NCI-H1092 treated with DMSO at 0.1 percent for 48 hours (cell line): ENCODE results near the gene OGA.

Source experiments
- DNase-seq: peaks from one replicate; lab custom pipeline; 2025; lab: John Stamatoyannopoulos, UW

The OGA gene

DNA sequence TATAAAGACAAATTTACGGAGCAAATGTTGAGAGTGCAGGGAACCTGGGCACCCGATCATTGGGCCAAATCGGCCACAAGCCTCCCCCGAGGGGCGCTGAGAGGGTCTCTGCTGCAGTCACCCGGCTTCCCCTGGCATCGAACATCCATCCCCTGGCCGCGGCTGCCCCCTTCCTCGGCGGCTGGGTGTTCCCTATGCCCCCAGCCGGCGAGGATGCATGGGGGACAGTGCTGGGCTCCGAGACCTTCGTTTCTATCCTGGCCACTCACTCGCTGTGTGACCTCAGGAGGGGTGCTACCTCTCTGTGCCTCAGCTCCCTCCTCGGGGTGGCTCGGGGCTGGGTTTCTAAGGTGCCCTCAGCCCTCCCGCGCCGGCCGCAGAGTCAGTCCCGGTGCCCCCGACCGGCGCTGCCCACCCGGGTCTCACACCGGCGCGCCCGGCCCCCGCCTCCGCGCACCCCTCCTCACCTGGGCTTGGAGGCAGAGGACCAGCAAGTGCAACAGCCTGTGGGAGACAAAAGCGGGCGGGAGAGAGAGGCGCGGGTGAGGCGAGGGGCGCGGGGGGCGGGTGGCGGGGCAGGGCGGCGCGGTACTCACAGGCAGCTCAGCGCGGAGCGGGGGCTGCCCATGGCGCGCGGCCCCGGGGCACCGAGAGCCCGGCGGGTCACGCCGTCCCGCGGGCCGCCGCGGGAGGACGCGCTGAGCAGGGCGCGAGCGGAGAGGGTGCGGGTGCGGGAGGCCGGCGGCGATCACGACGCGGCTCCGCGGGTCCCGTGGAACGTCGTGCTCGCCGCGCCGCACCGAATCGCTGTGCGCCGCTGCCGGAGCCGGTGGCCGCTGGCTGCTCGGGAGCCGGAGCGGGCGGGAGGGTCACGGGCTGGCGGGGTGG, 42.7 kb downstream of the OGA start, which contains the start of gene FGF8:
FGF8 (minus strand) TSS at position 842 of the 888 bp plus-strand sequence; CDS start at position 628, 214 bp downstream.
- DNase-seq, result no peak

GRCh38 chr10:101774589-101775272, 43.5 kb downstream of the OGA start:
- DNase-seq, result no peak

DNA sequence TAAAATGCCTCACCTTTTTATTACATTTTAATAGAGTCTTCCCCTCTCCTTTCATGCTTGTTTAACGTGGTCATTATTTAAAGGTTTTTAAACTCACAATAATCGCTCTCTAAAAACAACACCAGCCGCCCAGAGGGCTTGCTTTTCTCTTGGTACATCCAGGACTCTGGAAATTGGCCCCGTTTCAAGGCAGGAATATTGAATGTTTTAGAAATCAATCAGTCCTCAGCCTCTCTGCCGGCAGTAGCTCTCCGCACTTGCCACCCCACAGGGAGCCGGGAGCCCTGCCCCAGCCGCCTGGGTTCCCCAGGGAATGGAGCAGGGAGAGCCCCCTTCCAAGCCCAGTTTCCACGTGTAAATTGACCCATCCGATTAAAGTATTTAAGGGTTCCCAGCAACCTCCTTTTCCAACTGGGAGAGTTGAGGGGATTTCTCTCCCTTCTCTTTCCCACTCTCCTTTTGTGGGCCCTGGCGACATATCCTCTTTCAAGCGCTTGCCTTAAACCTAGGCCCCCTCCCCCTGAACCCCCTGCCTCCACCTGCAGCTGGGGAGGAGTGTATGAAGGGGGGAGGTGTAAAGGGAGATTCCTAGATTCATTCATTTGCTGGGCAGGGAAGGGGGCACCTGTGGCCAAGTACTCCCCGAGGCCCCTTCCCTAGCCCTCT, 44.2 kb downstream of the OGA start:
- no peak for DNase-seq

DNA sequence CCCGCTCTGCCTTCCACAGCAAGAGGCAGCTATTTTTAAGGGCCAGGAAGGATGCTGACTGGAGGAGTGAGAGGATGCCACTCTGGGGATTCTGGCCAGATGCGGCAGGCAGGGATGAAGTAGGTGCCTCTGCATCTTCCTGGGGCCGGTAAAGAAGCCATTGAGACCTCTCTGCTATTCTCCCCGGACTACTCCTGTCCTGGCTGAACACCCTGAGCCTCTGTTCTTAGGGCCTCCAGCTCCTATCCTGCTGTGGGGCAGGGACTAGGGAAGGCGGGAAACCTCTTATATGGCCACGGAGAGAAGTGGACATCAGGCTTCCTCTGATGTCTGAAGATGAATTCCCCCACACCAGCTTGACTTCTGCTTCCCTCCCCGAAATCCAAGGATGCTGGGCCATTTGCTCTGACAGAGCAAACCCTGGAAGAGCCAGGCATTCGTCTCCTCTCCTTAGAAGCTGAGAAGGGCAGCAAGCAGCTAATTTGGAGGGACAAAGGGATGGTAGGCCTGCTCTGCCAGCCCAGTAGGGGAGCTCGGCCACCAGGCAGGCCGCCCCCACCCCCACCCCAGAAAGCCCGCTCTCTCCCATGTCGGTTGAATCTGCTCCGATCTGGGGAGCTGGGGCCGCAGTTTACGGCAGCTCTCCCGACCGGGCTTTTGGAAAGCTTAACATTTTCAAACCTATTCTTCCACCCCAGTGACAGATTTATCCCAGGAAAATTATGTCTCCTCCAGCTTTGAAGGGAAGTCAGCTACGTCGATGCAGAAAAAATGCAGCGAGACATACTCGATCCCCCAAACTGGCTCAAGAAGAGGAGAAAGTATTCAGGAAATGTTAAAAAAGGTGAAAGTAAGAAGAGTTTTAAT, 45.1 kb downstream of the OGA start:
- DNase-seq, result no peak

- DNase-seq, result no peak
Measured at GRCh38 chr10:101772017-101772894, 46.0 kb downstream of the OGA start.

DNA sequence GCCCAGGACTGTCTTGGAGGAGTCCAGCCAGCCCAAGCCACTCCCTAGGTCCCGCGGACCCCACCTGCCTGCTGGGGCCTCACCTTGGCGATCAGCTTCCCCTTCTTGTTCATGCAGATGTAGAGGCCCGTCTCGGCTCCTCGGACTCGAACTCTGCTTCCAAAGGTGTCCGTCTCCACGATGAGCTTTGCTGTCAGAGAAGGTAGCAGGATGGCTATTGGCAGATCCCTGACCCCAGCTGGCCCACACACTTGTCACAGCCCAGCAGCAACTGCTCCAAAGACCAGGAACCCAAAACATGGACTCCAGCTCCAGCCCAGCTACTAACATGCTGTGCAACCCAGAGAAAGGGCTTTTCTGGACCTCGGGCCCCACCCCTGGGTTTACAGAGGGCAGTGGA, 46.9 kb downstream of the OGA start:
- DNase-seq, result no peak

- DNase-seq, result no peak
Measured at GRCh38 chr10:101770331-101771215, 47.7 kb downstream of the OGA start.

DNA sequence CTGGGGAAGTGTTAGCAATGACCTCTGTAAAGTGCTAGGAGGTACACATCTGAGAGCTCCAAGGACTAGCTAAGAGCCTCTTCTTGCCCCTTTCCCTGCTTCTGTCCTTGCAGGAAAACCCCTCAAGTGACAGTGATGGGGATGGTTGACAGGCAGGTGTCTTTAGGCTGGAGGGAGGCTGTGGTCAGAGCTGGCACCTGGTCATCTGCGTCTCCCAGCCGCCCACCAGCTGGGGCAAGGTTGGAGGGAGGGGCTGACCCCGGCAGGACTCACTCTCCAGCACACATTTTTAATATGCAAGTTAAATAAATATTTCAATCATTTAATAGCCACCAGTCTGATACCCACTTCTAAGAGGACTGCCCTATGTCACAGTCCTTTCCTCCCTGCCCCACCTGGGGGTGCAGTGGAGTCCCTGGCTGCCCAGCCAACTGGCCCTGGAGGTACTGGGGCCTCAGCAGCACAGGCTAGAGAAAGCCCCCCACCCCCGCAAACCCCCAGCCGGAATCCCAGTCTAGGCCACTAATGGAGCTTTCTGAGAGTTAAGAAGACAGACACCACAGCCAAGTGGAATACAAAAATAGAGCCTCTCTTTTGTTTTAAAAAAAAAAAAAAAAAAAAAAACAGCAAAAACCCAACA, 48.6 kb downstream of the OGA start:
- DNase-seq, result no peak

- no peak for DNase-seq
Measured at GRCh38 chr10:101768791-101769170, 49.5 kb downstream of the OGA start.

DNA sequence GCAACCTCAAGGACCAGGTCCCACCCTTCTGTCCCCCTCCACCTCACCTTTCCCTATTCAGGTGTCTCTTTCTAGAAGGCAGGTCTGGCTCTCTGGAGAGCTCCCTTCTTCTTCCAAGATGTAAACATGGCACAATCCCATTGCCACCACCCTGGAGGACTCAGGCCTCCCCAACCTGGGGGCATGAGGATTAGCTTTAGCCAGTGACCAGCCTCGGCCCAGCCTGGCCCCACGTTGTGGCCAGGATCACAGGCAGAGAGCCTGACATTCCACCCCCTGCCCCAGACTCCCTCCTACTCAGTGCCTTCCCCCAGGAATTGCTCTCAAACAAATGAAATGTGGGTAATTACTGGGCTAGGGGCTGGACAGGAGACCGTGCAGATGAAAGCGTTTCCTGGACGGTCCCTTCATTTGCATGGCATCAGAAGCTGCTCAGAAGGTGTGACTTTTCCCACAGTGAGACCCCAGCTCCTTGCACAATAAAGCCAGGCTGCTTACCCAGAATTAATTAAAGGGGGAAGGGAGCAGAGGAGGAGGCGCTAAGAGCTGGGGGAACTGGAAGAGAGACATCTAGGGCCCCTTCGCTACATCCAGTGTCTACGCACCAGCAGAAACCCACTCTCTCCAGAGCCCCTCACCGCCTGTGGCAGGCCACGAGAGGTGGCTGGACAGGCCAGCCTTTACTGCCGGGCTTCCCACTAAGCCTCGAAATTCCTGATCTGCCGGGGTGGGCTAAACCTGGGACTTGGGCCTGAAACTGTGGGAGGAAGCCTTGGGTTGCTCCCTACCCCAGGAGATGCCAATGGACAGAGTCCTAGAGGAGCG, 50.1 kb downstream of the OGA start:
- no peak for DNase-seq

GRCh38 chr10:101767600-101767945, 50.7 kb downstream of the OGA start:
- DNase-seq, result peak; percentile 90

GRCh38 chr10:101766753-101767599, 51.3 kb downstream of the OGA start:
- peak; percentile 38 for DNase-seq

DNA sequence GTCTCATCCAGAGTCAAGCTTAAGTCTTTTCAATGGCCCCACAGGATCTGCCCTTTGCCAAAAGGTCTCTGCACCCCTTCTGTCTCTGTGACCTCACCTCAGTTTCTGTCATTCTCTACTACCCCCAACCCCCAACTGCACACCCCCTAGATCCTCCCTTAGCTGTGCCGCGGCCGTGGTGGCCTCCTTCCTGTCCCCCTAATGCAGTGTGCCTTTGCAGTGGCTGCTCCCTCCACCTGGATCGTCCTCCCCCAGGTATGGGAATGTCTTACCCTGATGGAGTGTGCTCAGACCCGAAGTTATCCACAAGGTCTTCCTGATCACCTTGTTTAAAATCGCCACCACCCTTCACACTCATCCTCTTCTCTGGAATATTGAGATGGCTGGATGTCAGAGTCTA, 51.9 kb downstream of the OGA start:
- DNase-seq, result no peak

GRCh38 chr10:101763141-101763846, 55.0 kb downstream of the OGA start:
- no peak for DNase-seq

DNA sequence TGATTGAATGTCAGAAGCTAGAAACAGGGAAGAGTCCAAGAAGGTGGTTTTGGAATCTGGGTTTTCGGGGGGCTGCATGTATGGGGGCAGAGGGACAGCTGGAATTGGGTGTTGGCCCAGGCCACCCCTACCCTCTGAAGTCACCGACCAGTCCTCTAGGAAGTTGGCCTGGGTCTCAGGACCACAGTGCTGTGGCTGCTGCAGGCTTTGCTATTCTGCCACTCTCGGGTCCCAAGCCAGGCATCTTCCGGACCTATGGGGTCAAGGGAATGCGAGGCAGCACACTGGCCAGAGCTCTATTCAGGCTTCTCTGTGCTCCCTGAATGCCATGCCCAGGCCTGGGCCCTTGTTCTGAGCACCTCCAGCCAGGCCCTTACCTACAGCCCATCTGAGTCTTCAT, 55.5 kb downstream of the OGA start:
- DNase-seq, result no peak

GRCh38 chr10:101761226-101761625, 57.0 kb downstream of the OGA start:
- no peak for DNase-seq

GRCh38 chr10:101760510-101760909, 57.7 kb downstream of the OGA start:
- DNase-seq, result no peak
